ENCODE data around the gene FGF14. TPM values are rescaled to one million over a fixed set of nuclear protein-coding genes. Genes with fewer than 3 reads are reported as not detected.

The FGF14 gene
- polyA plus RNA-seq, 1 of the 3 experiments (the other 2 are of a cell fraction), result 0.20 TPM

DNA sequence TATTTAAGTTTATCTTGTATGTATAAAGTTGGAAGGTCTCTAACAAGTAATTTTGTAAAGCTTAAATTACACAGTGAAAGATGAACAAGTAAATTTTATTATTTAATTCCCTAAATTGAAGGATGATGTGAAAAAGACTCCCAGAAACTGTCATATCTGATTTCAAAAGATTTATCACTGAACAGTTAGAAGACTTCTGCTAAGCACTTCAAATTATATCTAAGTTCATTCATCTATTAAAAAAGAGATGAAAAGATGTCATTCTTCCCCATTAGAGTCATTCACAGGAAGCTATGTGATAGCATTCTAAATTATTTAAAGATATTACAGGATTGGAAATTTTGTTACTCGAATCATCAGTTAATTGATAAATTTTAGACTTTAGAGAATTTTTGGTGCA, 590.0 kb downstream of the FGF14 start:
- POLR2A ChIA-PET, result no interaction called here
- H3K36me3 ChIP-seq (replicated peaks in 1 of 2; ENCODE audit: control insufficient read depth in 1 of 2, insufficient read depth in 2 of 2, low read length in 1 of 2), result no peaks in the 10 kb centered on the region
- H3K4me3 ChIP-seq (ENCODE audit: low read depth in 2 of 2, low read length in 1 of 2), result no peak overlapping the region
- H3K4me2 ChIP-seq, result no peak overlapping the region
- H3K27ac ChIP-seq (ENCODE audit: low read depth in 2 of 2, low read length in 1 of 2), result peak overlapping the region; percentile 20 to 50; a peak in 3 of 4 replicates
- DNase-seq, result no peak
- H4K20me1 ChIP-seq (ENCODE audit: insufficient read depth), result no peaks in the 10 kb centered on the region
- H3K9ac ChIP-seq, result no peak overlapping the region
- no peaks in the 10 kb centered on the region for H3F3A ChIP-seq (replicated peaks; ENCODE audit: insufficient read depth)
- no peak overlapping the region for H2AFZ ChIP-seq (ENCODE audit: low read depth)
- 33% methylated on average over 1 of the region's 1 CpG for WGBS (ENCODE audit: low lambda C conversion rate)
- peaks cover 0 to 10% of the 10 kb centered on the region in 2 experiments; a peak in 2 of 4 replicates for H3K4me1 ChIP-seq (ENCODE audit: control insufficient read depth in 1 of 2, insufficient read depth in 2 of 2, low read depth in 1 of 2, low read length in 1 of 2)
- H3K9me3 ChIP-seq, result no peaks in the 10 kb centered on the region
- CTCF ChIA-PET, result no interaction called here
- H3K27me3 ChIP-seq (ENCODE audit: insufficient read depth), result no peaks in the 10 kb centered on the region
- H3K79me2 ChIP-seq (ENCODE audit: insufficient read depth), result no peaks in the 10 kb centered on the region
- no peaks in the 10 kb centered on the region for H3K9me2 ChIP-seq
- TF ChIP-seq USF2 (IDR thresholded peaks at IDR 0.05; ENCODE audit: borderline replicate concordance, low read depth, low read length) (no peak), REST (IDR thresholded peaks at IDR 0.05; ENCODE audit: low read depth, low read length) (no peak), MEF2A (IDR thresholded peaks at IDR 0.05; ENCODE audit: borderline replicate concordance, low read depth) (no peak), EP300 (IDR thresholded peaks at IDR 0.05; ENCODE audit: borderline replicate concordance in 1 of 2, low read depth in 1 of 2, low read length in 1 of 2) (no peak), SMC3 (IDR thresholded peaks at IDR 0.05; ENCODE audit: low read depth, low read length) (no peak), ELF1 (IDR thresholded peaks at IDR 0.05) (no peak), RAD21 (IDR thresholded peaks at IDR 0.05; ENCODE audit: low read length) (no peak), POLR2AphosphoS5 (IDR thresholded peaks at IDR 0.05; ENCODE audit: low read depth, low read length) (no peak), GATA2 (CRISPR knock-in tag; IDR thresholded peaks at IDR 0.05) (no peak)

DNA sequence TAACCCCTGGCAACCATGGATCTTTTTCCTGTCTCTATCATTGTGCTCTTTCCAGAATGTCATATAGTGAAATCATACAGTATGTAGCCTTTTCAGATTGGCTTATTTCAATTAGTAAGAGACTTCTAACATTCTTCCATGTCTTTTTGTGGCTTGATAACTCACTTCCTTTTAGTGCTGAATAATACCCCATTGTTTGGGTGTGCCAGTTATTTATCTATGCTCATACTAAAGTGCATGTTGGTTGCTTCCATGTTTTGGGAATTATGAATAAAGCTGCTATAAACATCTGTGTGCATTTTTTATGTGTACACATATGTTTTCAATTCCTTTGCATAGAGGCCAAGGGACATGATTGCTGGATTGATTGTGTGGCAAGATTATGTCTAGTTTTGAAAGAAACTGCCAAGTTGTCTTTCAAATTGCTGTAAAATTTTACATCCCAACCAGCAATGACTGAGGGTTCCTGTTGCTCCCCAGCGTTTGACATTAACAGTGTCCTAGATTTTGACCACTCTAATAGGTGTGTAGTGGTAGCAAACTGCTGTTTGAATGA, 590.5 kb downstream of the FGF14 start:
- Histone ChIP-seq H3F3A (replicated peaks; ENCODE audit: insufficient read depth) (no peaks in the 10 kb centered on the region), H3K4me1 (ENCODE audit: control insufficient read depth in 1 of 2, insufficient read depth in 2 of 2, low read depth in 1 of 2, low read length in 1 of 2) (peaks cover 0 to 10% of the 10 kb centered on the region in 2 experiments; a peak in 2 of 4 replicates), H3K9me2 (no peaks in the 10 kb centered on the region), H2AFZ (ENCODE audit: low read depth) (no peak overlapping the region), H3K27ac (ENCODE audit: low read depth in 2 of 2, low read length in 1 of 2) (peak overlapping the region; percentile 20 to 50; a peak in 3 of 4 replicates), H3K4me2 (no peak overlapping the region), H3K9ac (no peak overlapping the region), H3K9me3 (no peaks in the 10 kb centered on the region), H3K79me2 (ENCODE audit: insufficient read depth) (no peaks in the 10 kb centered on the region), H4K20me1 (ENCODE audit: insufficient read depth) (no peaks in the 10 kb centered on the region), H3K27me3 (ENCODE audit: insufficient read depth) (no peaks in the 10 kb centered on the region), H3K4me3 (ENCODE audit: low read depth in 2 of 2, low read length in 1 of 2) (no peak overlapping the region), H3K36me3 (replicated peaks in 1 of 2; ENCODE audit: control insufficient read depth in 1 of 2, insufficient read depth in 2 of 2, low read length in 1 of 2) (no peaks in the 10 kb centered on the region)
- WGBS (ENCODE audit: low lambda C conversion rate), result 4% methylated on average over 1 of the region's 1 CpG
- POLR2A ChIA-PET, result no interaction called here
- TF ChIP-seq EP300 (IDR thresholded peaks at IDR 0.05; ENCODE audit: borderline replicate concordance in 1 of 2, low read depth in 1 of 2, low read length in 1 of 2), result peak in 1 of 2 experiments; percentile 6; a peak in 1 of 4 replicates
- no peak for TF ChIP-seq USF2 (IDR thresholded peaks at IDR 0.05; ENCODE audit: borderline replicate concordance, low read depth, low read length)
- no peak for TF ChIP-seq CHD2 (IDR thresholded peaks at IDR 0.05; ENCODE audit: low read length, partially characterized antibody)
- TF ChIP-seq RCOR1 (IDR thresholded peaks at IDR 0.05; ENCODE audit: low read length), result no peak
- TF ChIP-seq TCF12 (IDR thresholded peaks at IDR 0.05), result peak; percentile 17; the same call in 1 of the 2 replicates
- TF ChIP-seq JUND (IDR thresholded peaks at IDR 0.05), result no peak
- TF ChIP-seq GATA2 (CRISPR knock-in tag; IDR thresholded peaks at IDR 0.05), result peak; percentile 57
- CTCF ChIA-PET, result no interaction called here
- peak; percentile 19 for DNase-seq

Data from SK-N-SH (cell line).